Astrocyte of the spinal cord (primary cell): Measurements from ENCODE around the gene REXO5.

Experiments used
- DNase-seq: peaks from one replicate; pipeline ENCODE4 v3.0.0; 2011; ENCODE audit warnings: low read depth, low spot score
- H3K4me3 ChIP-seq: 2 replicates; pipeline ENCODE4 v1.5.1; 2011; ENCODE audit warnings: low read depth, mild to moderate bottlenecking, low read length, moderate library complexity
- in situ Hi-C: cut with HindIII; loops from 2 replicates; pipeline ENCODE4 v1.10.0; 2017; ENCODE audit warnings: low sequenced_read_pairs
- TF ChIP-seq, protein P1 (sequence below): IDR thresholded peaks from 2 replicates; pipeline ENCODE4 v1.5.1; 2012; ENCODE audit warnings: low read depth, mild to moderate bottlenecking, low read length, inconsistent platforms

The REXO5 gene

DNA sequence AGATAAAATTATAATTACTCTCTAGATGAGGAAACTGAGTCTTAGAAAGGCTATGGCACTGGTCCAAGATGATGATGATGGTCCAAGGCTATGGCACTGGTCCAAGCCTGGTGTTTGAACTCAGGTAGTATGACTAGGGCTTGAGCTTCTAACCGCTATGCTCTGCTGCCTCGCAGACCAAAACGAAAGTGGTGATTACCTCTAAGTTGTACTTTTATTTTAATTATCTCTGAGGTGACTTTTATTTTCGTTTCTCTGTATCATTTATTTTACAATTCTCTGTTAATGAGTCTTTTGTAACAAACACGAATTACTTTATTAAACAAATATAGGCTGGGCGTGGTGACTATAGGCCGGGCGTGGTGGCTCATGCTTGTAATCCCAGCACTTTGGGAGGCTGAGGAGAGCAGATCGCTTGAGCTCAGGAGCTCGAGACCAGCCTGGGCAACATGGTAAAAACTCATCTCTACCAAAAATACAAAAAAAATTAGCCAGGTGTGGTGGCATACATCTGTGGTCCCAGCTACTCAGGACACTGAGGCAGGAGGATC lies 5.6 kb downstream of the REXO5 start:
- TF ChIP-seq, protein P1, sequence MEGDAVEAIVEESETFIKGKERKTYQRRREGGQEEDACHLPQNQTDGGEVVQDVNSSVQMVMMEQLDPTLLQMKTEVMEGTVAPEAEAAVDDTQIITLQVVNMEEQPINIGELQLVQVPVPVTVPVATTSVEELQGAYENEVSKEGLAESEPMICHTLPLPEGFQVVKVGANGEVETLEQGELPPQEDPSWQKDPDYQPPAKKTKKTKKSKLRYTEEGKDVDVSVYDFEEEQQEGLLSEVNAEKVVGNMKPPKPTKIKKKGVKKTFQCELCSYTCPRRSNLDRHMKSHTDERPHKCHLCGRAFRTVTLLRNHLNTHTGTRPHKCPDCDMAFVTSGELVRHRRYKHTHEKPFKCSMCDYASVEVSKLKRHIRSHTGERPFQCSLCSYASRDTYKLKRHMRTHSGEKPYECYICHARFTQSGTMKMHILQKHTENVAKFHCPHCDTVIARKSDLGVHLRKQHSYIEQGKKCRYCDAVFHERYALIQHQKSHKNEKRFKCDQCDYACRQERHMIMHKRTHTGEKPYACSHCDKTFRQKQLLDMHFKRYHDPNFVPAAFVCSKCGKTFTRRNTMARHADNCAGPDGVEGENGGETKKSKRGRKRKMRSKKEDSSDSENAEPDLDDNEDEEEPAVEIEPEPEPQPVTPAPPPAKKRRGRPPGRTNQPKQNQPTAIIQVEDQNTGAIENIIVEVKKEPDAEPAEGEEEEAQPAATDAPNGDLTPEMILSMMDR = no peak
- in situ Hi-C loops = no loop called here
- no peak overlapping the region for H3K4me3 ChIP-seq
- no peak for DNase-seq

DNA sequence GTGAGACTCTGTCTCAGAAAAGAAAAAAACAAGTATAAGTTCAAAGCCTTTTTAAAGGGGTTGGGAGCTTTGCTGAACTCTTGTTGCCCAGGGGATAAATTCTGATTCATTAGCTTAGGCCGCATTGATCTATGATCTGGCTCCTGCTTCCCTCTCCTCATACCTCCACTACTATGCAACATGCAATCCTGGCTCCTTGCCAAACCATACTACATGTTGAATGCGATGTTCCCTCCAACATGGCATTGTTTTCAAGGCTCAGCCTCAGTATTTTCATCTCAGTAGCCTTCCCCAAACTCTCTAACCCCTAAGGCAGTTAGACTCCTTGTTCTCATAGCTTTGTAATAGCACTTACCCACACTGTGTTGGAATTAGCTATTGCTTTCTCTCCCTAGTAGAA lies 6.2 kb downstream of the REXO5 start:
- no peak for DNase-seq
- in situ Hi-C loops = no loop called here
- H3K4me3 ChIP-seq = no peak overlapping the region
- TF ChIP-seq, protein P1 = no peak

DNA sequence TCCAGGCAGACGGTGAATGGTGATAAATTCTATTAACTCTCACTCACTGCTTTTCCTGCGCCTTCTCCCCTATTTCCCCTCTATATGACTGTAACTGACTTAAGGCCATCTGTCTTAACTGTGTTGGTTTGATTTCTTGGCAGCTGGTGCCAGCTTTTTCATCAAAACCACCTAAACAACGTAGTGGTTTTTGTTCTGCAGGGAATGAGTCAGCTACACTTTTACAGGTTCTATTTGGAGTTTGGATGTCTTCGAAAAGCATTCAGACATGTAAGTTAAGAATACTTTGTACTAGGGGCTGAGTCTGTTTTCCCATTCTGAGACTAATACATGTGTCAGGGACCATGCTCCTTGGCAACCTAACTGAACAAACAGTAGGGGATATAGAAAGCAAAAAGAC lies 8.5 kb downstream of the REXO5 start:
- H3K4me3 ChIP-seq = no peak overlapping the region
- in situ Hi-C loops = no loop called here
- peak; percentile 59 for DNase-seq
- TF ChIP-seq, protein P1 = no peak

DNA sequence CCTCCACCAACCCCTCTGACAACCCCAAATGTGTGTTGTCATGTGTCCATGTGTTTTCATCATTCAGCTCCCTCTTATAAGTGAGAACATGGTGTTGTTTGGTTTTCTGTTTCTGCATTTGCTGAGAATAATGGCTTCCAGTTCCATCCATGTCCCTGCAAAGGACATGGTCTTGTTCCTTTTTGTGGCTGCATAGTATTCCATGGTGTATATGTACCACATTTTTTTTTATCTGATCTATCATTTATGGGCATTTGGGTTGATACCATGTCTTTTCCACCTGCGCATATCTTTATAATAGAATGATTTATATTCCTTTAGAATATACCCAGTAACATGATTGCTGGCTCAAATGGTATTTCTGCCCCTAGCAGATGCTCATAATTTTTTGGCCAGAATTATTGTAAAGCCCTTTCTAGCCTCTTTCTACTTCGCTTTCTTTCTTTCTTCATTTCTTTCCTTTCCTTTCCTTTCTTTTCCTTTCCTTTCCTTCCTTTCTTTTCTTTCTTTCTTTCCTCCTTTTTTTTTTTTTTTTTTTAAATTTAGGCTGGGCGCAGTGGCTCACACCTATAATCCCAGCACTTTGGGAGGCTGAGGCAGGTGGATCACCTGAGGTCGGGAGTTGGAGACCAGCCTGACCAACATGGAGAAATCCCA lies 12.7 kb downstream of the REXO5 start:
- in situ Hi-C loops = no loop called here
- no peak for DNase-seq
- H3K4me3 ChIP-seq = no peak overlapping the region
- TF ChIP-seq, protein P1 = no peak

DNA sequence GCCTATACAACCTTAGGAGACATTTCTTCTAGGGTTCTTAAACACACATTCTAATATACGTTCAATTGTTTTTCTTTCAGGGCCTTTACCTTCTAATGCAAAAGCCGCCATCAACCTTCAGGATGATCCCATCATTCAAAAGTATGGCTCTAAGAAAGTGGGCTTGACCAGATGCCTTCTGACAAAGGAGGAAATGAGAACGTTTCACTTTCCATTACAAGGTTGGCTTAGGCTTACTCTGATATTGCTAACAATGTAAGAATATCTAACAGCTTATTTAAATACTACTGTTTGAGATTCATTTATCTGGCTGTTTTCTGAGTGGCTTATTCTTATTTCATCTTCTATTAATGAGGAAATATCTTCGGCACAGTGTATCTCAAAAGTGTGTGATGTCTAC lies 15.4 kb downstream of the REXO5 start:
- no peak overlapping the region for H3K4me3 ChIP-seq
- no peak for DNase-seq
- in situ Hi-C loops = no loop called here
- TF ChIP-seq, protein P1 = no peak

DNA sequence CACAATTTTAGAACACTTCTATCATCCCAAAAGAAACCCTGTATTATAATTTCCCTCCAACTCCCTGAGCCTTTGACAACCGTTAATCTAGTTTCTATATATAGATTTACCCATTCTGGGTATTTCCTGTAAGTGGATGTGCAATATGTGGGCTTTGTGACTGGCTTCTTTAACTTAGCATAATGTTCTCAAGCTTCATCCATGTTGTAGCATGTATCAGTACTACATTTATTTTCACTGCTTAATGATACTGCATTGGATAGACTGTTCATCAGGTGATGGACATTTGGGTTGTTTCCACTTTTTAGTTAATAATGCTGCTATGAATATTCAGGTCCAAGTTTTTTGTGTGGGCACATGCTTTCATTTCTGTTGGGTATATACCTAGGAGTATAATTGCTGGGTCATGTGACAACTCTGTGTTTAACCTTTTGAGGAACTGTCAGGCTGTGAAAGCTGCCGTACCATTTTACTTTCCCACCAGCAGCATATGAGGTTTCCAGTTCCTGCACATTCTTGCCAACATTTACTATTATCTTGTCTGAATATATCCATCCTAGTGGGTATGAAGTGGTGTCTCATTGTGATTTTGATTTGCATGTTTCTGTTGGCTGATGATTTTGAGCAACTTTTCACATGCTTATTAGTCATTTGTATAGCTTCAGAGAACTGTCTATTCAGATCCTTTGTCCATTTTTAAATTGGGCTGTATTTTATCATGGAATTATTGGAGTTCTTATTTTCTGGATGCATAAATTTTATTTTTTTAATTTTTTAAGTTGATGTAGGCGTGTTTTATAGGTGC lies 16.4 kb downstream of the REXO5 start:
- no peak overlapping the region for H3K4me3 ChIP-seq
- TF ChIP-seq, protein P1 = no peak
- no peak for DNase-seq
- in situ Hi-C loops = no loop called here
